Measurements from ENCODE around the gene RUBCNL.

GRCh38 chr13:46374710-46375109, 12.3 kb downstream of the RUBCNL start:
- TF ChIP-seq, protein P1, sequence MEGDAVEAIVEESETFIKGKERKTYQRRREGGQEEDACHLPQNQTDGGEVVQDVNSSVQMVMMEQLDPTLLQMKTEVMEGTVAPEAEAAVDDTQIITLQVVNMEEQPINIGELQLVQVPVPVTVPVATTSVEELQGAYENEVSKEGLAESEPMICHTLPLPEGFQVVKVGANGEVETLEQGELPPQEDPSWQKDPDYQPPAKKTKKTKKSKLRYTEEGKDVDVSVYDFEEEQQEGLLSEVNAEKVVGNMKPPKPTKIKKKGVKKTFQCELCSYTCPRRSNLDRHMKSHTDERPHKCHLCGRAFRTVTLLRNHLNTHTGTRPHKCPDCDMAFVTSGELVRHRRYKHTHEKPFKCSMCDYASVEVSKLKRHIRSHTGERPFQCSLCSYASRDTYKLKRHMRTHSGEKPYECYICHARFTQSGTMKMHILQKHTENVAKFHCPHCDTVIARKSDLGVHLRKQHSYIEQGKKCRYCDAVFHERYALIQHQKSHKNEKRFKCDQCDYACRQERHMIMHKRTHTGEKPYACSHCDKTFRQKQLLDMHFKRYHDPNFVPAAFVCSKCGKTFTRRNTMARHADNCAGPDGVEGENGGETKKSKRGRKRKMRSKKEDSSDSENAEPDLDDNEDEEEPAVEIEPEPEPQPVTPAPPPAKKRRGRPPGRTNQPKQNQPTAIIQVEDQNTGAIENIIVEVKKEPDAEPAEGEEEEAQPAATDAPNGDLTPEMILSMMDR (IDR thresholded peaks at IDR 0.05) = no peak
- TF ChIP-seq POLR2A (IDR thresholded peaks at IDR 0.05) = no peak

Data from prostate gland (tissue), 2 donors.